Kidney (tissue), 14 donors: ENCODE results near the gene IGF1R. TPM values are rescaled to one million over a fixed set of nuclear protein-coding genes. Genes with fewer than 3 reads are reported as not detected.

ENCODE experiments used
- DNase-seq, 5 donors: peaks; one replicate each; pipeline ENCODE4 v3.0.0-alpha.2; 2013 to 2020
- FAIRE-seq: peaks from 2 replicates; lab custom pipeline; 2012; peaks lifted over from hg19 to GRCh38; lab: Jason Lieb, UNC
- H3K27ac ChIP-seq, 2 donors: one replicate each; pipeline ENCODE4 v1.7.0; 2013; ENCODE audit warnings: low read depth in 2 of 2, low read length in 2 of 2, inconsistent platforms in 1 of 2
- H3K27me3 ChIP-seq: one replicate; pipeline ENCODE4 v1.7.1; 2013; ENCODE audit warnings: low read length, inconsistent platforms; ENCODE audit not compliant: control insufficient read depth, insufficient read depth
- H3K36me3 ChIP-seq, 3 donors: one replicate each; pipeline versions ENCODE4 v1.7.0 to v1.7.1; 2013; ENCODE audit warnings: low read length in 3 of 3, control low read depth in 1 of 3, inconsistent platforms in 1 of 3; ENCODE audit not compliant: insufficient read depth in 3 of 3, control insufficient read depth in 2 of 3
- H3K4me1 ChIP-seq, 3 donors: one replicate each; pipeline versions ENCODE4 v1.7.0 to v1.7.1; 2013; ENCODE audit warnings: low read length in 3 of 3, inconsistent platforms in 1 of 3, low read depth in 1 of 3; ENCODE audit not compliant: control insufficient read depth in 2 of 3, insufficient read depth in 2 of 3
- H3K4me3 ChIP-seq, 3 donors: one replicate each; pipeline versions ENCODE4 v1.7.0 to v1.8.1; 2013; ENCODE audit warnings: low read length in 3 of 3, control low read depth in 1 of 3, inconsistent platforms in 1 of 3
- H3K9ac ChIP-seq, 3 donors: one replicate each; pipeline versions ENCODE4 v1.7.0 to v1.7.1; 2013; ENCODE audit warnings: low read length in 3 of 3, control low read depth in 1 of 3, inconsistent platforms in 1 of 3
- H3K9me3 ChIP-seq, 3 donors: one replicate each; pipeline versions ENCODE4 v1.7.0 to v1.7.1; 2013; ENCODE audit warnings: low read length in 3 of 3, control low read depth in 1 of 3, inconsistent platforms in 1 of 3; ENCODE audit not compliant: control insufficient read depth in 2 of 3, insufficient read depth in 1 of 3
- CTCF ChIP-seq: IDR thresholded peaks from 3 replicates; pipeline ENCODE4 v1.5.1; 2012; ENCODE audit warnings: mild to moderate bottlenecking, moderate library complexity, borderline replicate concordance; ENCODE audit not compliant: insufficient read depth; ENCODE audit errors: extremely low read depth
- intact Hi-C: fragments of 100-400 bp; cut with DNase I; formaldehyde crosslinking; loops from one replicate; pipeline ENCODE4 v1.11.1; 2022
- polyA plus RNA-seq: library from polyadenylated mRNA; stranded (reverse); fragments of 350-450 nt; fragmentation: Illumina TruSeq; extraction: RNeasy Lipid Tissue Mini Kit (QIAGEN cat#74804); gene quantifications from one replicate; pipeline ENCODE4 v1.2.3, GENCODE V29; 2014; ENCODE audit warnings: low read depth, low replicate concordance; ENCODE audit not compliant: insufficient read depth
- total RNA-seq: library from RNA; stranded (reverse); fragmentation: NEBNext Ultra II Directional; extraction: Animal tissue kit (Norgen Biotek cat#: 25700); gene quantifications from one replicate; pipeline ENCODE4 v1.2.1, GENCODE V29; 2021
- donor health status: control.
- donor health status: control.
- donor health status: control.
- donor health status: control.
- donor health status: control.
- donor health status: DM: yes; HTN: yes; CAD: no.
- donor health status: Normal renal cell carcinoma (clear cell type).

Gene IGF1R
- total and polyA plus RNA-seq, 2 donors from 2014 or later, result 6.5 to 73.2 TPM

GRCh38 chr15:98891301-98891700 is 243.0 kb downstream of the IGF1R start:
- Histone ChIP-seq H3K27ac (peak overlapping the region; percentile 8 to 25), H3K4me3 (no peak overlapping the region), H3K9me3 (no peaks in the 10 kb centered on the region), H3K4me1 (peaks cover 0 to 11% (median 6%) of the 10 kb centered on the region in 3 donors), H3K9ac (no peak overlapping the region), H3K27me3 (no peaks in the 10 kb centered on the region), H3K36me3 (peaks cover 0 to under 1% (median 0%) of the 10 kb centered on the region in 3 donors)
- TF ChIP-seq CTCF, result no peak
- DNase-seq (no peak), FAIRE-seq (no peak)
- intact Hi-C loops, result no loop called here

- Histone ChIP-seq H3K27me3 (no peaks in the 10 kb centered on the region), H3K36me3 (peaks cover 2 to 14% (median 7%) of the 10 kb centered on the region in 3 donors), H3K9me3 (no peaks in the 10 kb centered on the region), H3K9ac (no peak overlapping the region), H3K27ac (no peak overlapping the region), H3K4me3 (no peak overlapping the region), H3K4me1 (peaks cover 0 to 11% (median 6%) of the 10 kb centered on the region in 3 donors)
- intact Hi-C loops, result no loop called here
- DNase-seq, result no peak
- TF ChIP-seq CTCF, result no peak
- FAIRE-seq, result no peak
Measured at GRCh38 chr15:98893401-98893800, 245.1 kb downstream of the IGF1R start.

GRCh38 chr15:98894312-98894711 is 246.0 kb downstream of the IGF1R start:
- Histone ChIP-seq H3K27me3 (no peaks in the 10 kb centered on the region), H3K4me3 (no peak overlapping the region), H3K27ac (no peak overlapping the region), H3K4me1 (peaks cover 0 to 11% (median 4%) of the 10 kb centered on the region in 3 donors), H3K9me3 (no peaks in the 10 kb centered on the region), H3K36me3 (peaks cover 2 to 18% (median 7%) of the 10 kb centered on the region in 3 donors), H3K9ac (no peak overlapping the region)
- no peak for TF ChIP-seq CTCF
- FAIRE-seq (no peak), DNase-seq (no peak)
- intact Hi-C loops, result no loop called here
